NAMALWA (cell line): ENCODE data around the gene CPSF4.
A peak's percentile ranks its signal among the peaks of the same experiment; 100 is the strongest.
"Not testable (repeated sequence)": the region's sequence is repeated elsewhere in the genome, so short reads cannot be mapped to it uniquely, and the experiment has no call there.

Experiments
- DNase-seq: peaks from one replicate; pipeline ENCODE4 v3.0.0-alpha.2; 2015; ENCODE audit warnings: low spot score

The CPSF4 gene

DNA sequence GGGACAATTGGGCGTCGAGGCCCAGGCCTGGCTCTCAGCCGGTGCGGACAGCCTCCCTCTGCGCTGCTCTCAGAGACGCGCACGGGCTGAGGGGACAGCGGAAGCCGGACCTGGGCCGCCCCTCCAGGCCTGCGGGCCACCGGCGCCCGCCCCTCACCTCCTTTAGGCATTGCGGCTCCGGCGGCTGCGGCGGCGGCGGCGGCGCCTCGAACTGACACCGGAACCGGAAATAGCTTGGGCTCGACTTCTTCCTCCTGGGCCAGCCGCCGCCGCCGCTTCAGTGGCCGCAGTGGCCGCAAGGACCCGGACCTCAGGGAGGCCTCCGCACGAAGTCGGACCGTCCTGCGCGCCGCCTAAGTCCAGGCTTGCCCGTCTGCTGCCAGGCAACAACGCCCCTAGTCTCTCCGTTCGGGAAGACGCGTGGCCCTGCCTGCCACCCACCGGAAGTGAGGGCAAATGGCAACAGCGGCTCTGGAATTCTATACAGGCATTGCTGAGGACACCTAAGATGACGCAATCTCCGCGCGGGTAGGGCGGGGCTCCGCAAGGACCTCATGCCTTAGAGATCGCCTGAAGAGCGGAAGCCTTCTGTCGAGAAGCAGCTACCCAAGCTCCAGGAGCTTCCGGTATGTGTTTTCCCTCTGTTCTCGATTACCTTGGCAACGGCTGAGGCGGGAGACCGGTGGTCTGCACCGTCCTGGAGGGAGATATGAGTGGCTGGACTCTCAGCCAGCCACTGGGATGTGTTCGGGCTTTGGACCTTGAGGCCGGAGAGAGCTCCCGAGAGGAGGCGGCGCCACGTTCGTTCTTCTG is 30.2 kb upstream of the CPSF4 start, which contains the start of the genes BUD31 and PDAP1:
Gene BUD31, plus strand, starts transcription at position 591 of the 813 bp plus-strand sequence. CDS start 2,124 bp downstream, outside the sequence.
Gene PDAP1, minus strand, starts transcription at position 219 of the 813 bp plus-strand sequence. Its CDS starts 49 bp downstream, at position 170.
- peak; percentile 98 for DNase-seq

DNA sequence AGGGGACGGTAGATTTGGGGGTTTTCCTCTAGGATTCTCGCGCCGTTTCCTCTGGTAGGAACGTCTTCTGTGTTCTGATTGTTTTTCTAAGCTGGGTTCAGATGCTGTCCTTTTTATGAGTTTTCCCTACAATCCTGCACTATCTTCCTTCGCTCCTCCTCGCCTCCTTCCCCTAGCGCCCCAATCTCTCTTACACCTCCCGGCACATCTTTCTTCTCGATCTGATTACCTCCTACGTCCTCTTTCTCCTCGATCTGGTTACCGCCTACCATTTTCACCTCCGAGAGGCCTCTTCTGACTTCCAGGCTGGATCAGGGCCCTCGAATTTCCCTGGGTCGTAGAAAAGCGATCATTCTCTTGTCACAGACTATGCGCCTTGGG is 29.6 kb upstream of the CPSF4 start:
- peak; percentile 66 for DNase-seq

DNA sequence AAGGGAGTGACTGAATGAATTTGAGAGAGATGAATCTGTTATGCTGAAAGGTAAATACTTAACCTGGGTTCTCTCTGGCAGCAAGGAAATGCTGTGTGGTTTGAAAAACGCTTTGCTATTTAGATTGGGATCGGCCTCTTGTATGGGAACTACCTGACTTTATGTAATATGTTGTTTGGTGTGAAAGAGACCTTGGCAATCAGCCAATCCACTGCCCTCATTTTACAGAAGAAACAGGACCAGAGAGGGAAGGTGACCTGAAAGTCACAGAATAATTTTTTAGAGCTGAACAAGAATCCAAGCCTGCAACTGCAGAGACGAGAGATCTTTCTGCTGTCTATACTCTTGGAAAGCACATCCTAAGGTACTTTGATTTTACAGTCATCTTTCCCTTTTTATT is 28.9 kb upstream of the CPSF4 start:
- DNase-seq = peak; percentile 52

DNA sequence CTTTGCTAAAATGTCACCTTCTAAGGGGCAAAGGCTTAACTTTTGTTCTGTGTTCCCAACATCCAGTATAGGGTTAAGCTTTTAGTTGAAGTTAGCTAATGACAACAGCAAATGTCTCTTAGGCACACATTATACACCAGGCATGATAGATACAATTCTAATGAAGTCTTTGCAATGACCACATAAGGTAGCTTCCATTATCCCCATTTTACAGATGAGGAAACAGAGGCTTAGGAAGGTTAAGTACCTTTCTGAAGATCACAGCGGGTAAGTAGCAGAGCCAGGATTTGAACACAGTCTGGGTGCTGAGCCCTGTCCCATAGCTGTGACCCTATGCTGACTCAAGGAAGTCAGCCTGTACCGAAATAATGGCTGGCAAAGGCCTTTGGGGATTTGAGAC is 28.1 kb upstream of the CPSF4 start:
- no peak for DNase-seq

DNA sequence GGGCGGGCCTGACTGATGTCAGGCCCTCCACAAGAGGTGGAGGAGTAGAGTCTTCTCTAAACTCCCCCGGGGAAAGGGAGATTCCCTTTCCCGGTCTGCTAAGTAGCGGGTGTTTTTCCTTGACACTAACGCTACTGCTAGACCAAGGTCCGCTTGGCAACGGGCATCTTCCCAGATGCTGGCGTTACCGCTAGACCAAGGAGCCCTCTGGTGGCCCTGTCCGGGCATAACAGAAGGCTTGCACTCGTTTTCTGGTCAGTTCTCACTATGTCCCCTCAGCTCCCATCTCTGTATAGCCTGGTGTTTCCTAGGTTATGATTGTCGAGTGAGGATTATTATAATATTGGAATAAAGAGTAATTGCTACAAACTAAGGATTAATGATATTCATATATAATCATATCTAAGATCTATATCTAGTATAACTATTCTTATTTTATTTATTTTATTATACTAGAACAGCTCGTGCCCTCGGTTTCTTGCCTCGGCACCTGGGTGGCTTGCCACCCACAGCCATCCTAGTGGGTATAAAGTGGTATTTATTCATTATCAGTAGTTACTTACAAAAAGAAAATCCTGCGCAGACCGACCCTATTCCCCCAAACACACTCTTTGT is 23.1 kb upstream of the CPSF4 start:
- DNase-seq = peak; percentile 66

DNA sequence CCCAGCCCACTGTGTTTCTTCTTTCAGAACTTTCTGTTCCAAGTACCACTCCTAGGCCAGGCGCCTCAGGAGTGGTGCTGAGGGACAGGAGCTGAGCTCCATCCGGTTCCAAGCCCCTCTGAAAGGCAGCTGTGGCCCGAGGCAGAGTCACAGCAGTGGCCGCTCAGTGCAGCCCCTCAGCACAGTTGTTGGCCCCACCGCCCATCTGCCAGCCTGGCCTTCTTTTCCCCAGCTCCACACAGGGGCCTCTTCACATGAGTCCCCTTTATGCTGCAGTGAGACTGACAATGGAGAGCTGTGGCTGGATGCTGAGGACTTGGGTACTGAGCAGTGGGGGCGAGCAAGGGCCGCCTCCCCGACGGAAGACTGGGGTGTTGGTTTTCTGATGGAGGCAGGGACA is 20.5 kb upstream of the CPSF4 start:
- no peak for DNase-seq

DNA sequence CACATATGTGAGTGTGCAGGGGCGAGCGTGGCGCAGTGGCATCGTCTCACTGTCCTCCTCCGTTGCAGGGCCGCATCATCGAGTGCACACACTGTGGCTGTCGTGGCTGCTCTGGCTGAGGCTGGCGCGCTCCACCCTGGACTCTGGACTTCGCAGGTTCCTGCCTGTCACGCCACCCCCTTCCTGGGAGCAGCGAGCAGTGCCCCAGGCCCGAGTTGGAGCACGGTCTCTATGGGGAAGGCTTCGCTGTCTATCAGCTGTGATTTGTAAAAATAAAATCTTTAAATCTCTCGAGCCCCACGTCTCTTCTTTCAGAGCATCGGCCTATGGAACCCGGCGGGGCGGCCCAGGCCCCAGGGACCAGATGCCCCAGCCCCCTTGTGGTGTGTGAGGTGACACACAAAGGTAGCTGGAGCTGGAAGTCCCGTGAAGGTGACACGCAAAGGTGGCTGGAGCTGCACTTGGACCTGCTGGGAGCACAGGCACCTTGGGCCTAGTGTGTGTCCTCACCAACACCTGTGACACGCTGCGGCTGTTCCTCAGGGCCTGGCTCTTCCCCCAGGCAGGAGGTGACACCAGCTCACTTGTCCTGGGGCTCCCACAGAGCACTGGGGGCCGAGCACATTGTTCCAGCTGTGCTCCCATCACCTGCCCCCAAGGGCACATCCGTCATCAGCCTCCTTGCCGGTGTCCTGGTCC is 19.3 kb upstream of the CPSF4 start:
- no peak for DNase-seq

DNA sequence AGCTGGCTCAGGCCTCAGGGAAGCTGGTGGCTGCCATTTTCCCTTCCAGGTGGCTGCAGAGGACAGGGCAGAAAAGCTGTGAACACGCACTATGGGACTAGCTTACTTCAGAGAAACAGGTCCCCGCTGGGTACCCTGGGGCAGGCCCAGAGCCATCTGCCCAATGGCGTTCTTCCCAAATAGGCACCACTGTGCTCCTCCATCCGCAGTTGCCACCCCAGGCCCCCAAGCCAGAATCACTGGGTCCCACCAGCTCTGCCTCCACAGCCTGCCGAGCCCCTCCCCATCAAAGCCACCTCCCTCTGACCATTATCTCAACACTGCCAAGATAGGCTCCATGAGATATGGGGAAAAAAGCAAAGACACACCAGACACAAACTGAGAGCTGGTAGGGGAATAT is 18.5 kb upstream of the CPSF4 start:
- DNase-seq = no peak

DNA sequence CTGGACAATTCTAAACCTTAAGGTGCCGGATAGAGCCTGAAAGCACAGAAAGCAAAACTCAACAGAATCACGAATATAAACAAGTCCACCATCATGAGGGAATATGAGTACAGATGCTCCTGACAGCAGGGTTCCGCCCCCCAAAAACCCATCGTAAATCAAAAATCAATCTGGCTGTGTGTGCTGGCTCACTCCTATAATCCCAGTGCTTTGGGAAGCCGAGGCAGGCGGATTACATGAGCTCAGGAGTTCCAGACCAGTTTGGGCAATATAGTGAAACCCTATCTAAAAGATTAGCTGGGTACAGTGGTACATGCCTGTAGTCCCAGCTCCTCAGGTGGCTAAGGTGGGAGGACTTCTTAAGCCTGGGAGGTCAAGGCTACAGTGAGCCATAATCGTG is 17.8 kb upstream of the CPSF4 start:
- no peak for DNase-seq

DNA sequence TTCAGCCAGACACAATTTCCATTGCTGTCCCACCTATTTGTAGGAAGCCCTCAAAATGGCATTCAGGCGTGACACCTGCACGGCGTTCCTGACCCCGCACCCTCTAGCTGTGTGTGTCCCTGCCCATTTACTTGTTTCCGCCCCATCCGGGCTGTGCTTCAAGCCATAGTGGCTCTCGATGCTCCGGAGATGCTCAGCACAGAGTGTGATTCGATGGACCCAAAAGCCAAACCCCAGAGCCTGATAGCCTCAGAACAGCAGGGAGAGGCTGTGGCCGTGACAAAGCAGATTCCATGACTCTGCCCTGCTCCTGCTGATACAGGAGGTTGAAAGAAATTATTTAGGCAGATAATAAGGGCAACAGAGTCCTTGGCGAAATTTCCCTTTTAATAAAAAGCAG is 16.6 kb upstream of the CPSF4 start:
- no peak for DNase-seq

DNA sequence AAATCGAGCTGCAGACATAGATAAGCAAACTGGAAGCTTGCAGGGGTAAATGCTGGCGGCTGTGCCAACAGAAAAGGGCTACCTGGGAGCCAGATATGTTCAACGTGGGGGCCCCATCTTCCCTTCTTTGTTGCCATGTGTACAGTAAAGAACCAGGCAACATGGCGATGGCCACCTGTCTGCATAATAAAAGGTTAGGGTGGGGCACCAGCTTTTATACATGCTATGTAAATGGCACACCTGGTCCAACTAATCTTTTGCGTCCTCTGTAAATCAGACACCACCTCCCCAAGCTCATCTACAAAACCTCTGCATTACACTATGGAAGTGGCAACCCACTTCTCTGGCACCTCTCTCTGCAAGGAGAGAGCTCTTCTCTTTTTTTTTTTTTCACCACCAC is 16.1 kb upstream of the CPSF4 start:
- DNase-seq = no peak

DNA sequence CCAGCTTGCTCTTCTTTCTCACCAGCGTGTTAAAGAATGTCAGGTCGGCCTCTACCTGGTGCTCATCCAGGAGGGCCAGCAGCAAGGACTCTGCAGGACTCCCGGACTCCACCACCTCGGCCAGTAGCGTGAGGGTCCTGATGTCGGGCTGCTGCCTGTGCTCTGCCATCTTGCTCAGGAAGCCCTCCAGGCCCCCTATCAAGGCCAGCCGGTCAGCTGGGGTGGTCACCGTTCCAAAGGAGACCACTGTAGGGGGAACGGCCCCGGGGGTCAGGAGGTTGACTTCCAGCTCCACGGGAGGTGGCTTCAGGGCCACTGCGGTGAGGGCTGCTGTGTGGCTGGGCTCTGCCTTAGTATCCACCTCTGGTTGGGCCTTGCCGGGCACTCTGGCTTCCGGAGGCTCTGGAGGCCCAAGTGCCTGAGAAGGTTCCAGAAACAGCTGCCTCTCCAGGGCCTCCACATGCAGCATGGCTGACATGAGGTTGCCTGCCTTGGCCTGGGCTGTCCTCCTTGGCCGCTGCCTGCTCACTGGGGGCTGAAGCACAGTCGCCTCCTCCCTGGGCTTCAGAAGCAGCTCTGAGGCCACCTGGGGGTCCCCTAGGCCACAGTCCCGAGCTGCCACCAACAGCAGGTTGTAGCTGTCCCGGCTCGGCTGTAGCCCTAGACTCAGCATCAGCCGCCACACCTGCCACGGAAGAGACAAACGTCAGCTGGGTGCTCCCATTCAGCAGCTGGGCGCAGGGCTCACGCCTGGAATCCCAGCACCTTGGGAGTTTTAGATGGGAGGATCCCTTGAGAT is 13.6 kb upstream of the CPSF4 start:
- no peak for DNase-seq

DNA sequence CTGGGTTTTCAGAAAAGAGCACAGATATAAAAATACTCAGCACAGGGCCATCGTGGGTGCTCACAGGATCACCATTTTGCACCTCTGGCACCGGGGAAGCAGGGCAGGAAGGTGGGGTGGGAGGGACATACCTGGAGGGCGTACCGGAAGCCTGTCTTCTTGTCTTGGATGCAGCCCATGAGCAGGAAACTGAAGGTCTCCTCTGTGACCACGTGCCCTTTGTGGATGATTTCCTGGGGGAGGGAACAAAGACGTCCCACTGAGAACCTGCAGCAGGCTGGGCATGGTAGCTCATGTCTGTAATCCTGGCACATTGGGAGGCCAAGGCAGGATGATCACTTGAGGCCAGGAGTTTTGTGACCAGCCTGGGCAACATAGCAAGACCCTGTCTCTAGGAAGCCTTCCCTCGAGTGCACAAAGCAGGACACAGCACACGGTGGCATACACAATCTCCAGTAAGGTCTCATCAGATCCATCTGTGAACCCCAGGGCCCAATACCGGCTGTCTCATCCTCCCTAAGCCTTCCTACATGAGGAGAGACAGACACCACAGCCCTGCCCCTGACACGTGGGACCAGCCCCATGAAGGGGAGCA is 9.7 kb upstream of the CPSF4 start:
- no peak for DNase-seq

DNA sequence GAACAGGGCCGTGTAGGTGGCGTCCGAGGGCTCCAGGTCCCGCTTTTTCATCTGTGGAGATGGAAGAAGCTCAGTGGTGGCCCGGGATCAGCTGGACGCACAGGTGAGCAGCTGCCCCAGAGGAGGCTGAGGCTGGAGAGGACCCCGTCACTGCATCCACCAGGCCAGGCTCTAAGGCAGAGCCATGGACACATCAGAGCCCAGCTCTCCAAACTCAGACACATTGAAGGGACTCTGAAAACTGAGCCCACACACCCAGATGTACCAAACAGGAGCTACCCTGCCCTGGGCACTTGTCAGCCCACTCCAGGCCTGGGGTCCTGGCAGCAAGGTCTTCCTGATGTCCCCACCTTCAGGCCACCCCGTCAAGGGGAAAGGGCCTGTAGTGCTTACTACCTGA is 9.0 kb upstream of the CPSF4 start:
- no peak for DNase-seq

DNA sequence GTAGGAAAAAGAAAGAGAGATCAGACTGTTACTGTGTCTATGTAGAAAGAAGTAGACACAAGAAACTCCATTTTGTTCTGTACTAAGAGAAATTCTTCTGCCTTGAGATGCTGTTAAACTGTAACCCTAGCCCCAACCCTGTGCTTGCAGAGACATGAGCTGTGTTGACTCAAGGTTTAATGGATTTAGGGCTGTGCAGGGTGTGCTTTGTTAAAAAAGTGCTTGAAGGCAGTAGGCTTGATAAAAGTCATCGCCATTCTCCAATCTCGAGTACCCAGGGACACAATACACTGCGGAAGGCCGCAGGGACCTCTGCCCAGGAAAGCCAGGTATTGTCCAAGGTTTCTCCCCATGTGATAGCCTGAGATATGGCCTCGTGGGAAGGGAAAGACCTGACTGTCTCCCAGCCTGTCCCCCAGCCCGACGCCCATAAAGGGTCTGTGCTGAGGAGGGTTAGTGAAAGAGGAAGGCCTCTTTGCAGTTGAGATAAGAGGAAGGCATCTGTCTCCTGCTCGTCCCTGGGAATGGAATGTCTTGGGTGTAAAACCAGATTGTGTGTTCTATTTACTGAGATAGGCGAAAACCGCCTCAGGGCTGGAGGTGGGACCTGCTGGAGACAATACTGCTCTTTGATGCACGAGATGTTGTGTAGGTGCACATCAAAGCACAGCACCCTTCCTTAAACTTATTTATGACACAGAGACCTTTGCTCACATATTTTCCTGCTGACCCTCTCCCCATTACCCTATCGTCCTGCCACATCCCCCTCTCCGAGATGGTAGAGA is 6.8 kb upstream of the CPSF4 start:
- DNase-seq = not testable (repeated sequence)

DNA sequence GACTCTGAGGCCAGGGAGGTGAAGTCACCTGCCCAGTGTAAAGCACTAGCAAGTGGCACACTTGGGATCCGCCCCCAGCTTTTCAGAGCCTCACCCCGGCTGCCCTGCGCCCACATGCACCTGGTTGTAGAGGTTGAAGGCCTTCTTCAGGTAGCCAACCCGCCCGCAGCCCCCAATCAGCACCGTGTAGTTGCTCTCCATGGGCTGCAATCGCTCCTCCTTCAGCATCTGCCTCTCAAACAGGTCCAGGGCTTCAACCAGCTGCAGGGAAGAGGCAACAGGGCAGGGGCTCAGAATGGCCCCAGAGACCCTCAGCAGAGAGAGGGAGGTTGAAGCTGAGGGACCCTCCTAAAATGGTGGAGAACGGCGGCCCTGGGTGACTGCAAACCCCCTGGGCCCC is 5.6 kb upstream of the CPSF4 start:
- no peak for DNase-seq

DNA sequence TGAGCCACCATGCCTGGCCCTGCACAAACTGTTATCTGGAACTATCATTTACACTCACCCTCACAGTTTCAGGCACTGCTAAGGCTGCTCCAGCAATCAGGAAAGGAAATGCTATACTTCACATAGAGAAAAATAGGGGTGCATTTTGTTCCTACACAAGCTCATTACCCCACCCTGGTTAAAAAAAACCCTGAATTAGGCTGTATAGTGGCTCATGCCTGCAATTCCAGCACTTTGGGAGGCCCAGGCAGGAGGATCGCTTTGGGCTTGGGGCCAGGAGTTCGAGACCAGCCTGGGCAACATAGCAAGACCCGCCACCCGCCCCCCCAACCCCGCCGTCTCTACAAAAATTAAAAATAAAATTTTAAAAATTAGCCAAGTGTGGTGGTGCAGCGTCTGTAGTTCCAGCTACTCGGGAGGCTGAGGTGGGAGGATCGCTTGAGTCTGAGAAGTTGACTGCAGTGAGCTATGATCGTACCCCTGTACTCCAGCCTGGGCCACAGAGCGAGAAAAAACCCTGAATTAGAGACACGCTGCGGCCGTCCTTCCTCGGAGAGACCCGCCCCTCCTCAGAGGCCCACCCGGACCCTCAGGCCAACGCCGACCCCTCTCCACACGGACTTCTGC is 684 bp upstream of the CPSF4 start:
- peak; percentile 45 for DNase-seq

DNA sequence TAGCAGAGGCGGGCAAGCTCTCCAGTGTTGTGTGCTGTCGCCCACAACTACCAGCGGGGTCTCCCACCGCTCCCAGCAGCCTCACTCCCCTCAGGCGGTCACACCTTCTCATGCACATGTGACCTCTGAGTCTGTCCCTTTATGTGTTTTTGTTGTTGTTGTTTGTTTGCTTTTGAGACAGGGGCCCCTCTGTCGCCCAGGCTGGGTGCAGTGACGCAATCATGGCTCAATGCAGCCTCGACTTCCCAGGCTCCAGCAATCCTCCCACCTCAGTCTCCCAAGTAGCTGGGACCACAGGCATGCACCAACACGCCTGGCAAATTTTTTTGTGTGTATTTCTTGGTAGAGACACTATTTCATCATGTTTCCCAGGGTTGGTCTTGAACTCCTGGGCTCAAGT is 1.5 kb downstream of the CPSF4 start:
- no peak for DNase-seq

DNA sequence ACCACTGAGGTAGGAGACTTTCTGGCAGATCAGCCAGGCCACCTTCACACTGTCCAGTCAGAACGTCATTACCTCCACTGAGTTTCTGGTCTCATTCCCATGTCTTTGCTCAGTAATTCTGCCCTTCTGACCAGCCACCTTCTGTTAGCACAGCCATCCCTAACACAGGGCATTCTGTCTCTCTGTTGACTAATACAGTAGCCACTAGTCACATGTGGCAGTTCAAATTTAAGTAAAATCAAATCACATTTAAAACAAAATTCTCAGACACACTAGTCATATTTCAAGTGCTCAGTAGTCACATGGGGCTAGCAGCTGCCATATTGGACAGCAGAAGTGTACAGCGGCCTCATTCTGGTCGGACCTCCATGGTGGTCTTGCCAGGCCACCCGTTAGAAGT is 7.4 kb downstream of the CPSF4 start:
- no peak for DNase-seq

DNA sequence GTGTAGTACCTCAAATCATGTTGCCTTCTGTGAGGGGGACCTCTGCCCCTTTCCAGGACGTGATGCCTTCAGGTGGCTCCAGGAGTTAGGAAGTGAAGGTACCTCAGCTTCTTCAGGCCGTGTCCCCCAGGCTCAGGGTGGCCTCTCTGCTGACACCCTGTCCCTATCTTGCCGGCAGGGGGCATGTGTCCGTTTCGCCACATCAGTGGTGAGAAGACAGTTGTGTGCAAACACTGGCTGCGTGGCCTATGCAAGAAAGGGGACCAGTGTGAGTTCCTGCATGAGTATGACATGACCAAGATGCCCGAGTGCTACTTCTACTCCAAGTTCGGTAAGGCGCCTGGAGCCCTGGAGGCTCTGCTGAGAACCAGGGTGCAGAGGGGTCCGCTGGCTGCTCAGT is 9.2 kb downstream of the CPSF4 start:
- peak; percentile 57 for DNase-seq

DNA sequence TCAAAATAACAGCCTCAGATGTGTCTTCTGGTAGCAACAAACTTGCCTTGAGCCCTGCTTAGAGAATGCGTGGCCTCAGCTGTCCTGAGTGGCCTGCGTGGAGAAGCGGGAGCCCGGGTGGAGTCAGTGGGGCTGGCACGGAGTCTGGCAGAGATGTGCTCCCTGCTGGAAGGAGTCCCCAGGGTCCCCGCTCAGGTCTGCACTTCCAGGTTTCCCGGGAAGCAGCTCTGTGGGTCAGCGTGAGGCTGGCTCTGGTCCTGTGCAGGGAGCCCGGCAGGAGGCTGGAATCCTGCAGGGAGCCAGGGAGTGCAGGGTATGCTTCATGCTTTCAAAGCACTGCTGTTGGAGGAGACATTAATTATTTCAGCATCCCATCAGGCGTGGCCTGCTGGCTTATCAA is 10.1 kb downstream of the CPSF4 start:
- no peak for DNase-seq
